Naive thymus-derived CD4-positive, alpha-beta T cell (primary cell): ENCODE measurements around the gene ABT1. TPM values are rescaled to one million over a fixed set of nuclear protein-coding genes. Genes with fewer than 3 reads are reported as not detected.
"Not testable (repeated sequence)": the region's sequence is repeated elsewhere in the genome, so short reads cannot be mapped to it uniquely, and the experiment has no call there.

Source experiments
- ATAC-seq: fragments of 150-1000 bp; cut with Tn5 transposase; 2 replicates; pipeline ENCODE4 v1.10.0; 2021; ENCODE audit warnings: mild to moderate bottlenecking, moderate library complexity
- CTCF ChIA-PET: fragments of 350-600 bp; sonication (Branson Sonifier 250); formaldehyde crosslinking; loops from one replicate; lab custom pipeline; 2021; ENCODE audit warnings: antibody characterized with exemption; lab: Charles Lee
- POLR2A ChIA-PET: fragments of 350-600 bp; sonication (Branson Sonifier 250); formaldehyde crosslinking; loops from one replicate; lab custom pipeline; 2021; ENCODE audit warnings: antibody characterized with exemption, inconsistent platforms; lab: Charles Lee
- DNase-seq, 9 donors: peaks; one replicate each; pipeline versions ENCODE4 v3.0.0 to v3.0.0-alpha.2; 2020 to 2022; ENCODE audit warnings: mixed read lengths in 1 of 9
- H3K27ac ChIP-seq: one replicate; pipeline ENCODE4 v1.7.0; 2013; ENCODE audit warnings: mild to moderate bottlenecking, low read depth, low read length, moderate library complexity
- H3K27me3 ChIP-seq, 2 donors: one replicate each; pipeline ENCODE4 v1.7.0; 2013; ENCODE audit warnings: low read length in 2 of 2, mild to moderate bottlenecking in 2 of 2, moderate library complexity in 2 of 2; ENCODE audit not compliant: control insufficient read depth in 2 of 2, insufficient read depth in 2 of 2
- H3K36me3 ChIP-seq, 3 experiments: 1 replicate in 2 of 3; 2 replicates in 1 of 3; pipeline ENCODE4 v1.7.0; 2013; ENCODE audit warnings: low read length in 3 of 3, mild to moderate bottlenecking in 3 of 3, moderate library complexity in 1 of 3; ENCODE audit not compliant: insufficient read depth in 3 of 3, control insufficient read depth in 2 of 3
- H3K4me1 ChIP-seq, 2 donors: one replicate each; pipeline ENCODE4 v1.7.0; 2013; ENCODE audit warnings: low read length in 2 of 2, mild to moderate bottlenecking in 2 of 2, moderate library complexity in 1 of 2; ENCODE audit not compliant: control insufficient read depth in 2 of 2, insufficient read depth in 2 of 2
- H3K4me3 ChIP-seq: 2 replicates; pipeline ENCODE4 v1.7.0; 2013; ENCODE audit warnings: mild to moderate bottlenecking, low read length
- H3K9me3 ChIP-seq, 3 experiments: 1 replicate in 2 of 3; 2 replicates in 1 of 3; pipeline ENCODE4 v1.7.0; 2013; ENCODE audit warnings: low read length in 3 of 3; ENCODE audit not compliant: control insufficient read depth in 2 of 3
- H3K27ac Mint-ChIP-seq, 9 donors: one replicate each; pipeline ENCODE4 v1.8.0; 2020 to 2022; ENCODE audit warnings: mixed read lengths in 9 of 9, mild to moderate bottlenecking in 8 of 9, moderate library complexity in 5 of 9, inconsistent platforms in 2 of 9
- H3K27me3 Mint-ChIP-seq, 5 donors: one replicate each; pipeline ENCODE4 v1.8.0; 2021 to 2022; ENCODE audit warnings: mixed read lengths in 5 of 5, mild to moderate bottlenecking in 1 of 5
- H3K36me3 Mint-ChIP-seq, 5 donors: one replicate each; pipeline ENCODE4 v1.8.0; 2020 to 2022; ENCODE audit warnings: mixed read lengths in 5 of 5, mild to moderate bottlenecking in 3 of 5, inconsistent platforms in 1 of 5
- H3K4me1 Mint-ChIP-seq, 7 donors: one replicate each; pipeline ENCODE4 v1.8.0; 2020 to 2022; ENCODE audit warnings: mixed read lengths in 7 of 7, mild to moderate bottlenecking in 3 of 7, inconsistent platforms in 1 of 7
- H3K4me3 Mint-ChIP-seq, 10 donors: one replicate each; pipeline ENCODE4 v1.8.0; 2020 to 2022; ENCODE audit warnings: mild to moderate bottlenecking in 10 of 10, mixed read lengths in 10 of 10, moderate library complexity in 6 of 10, inconsistent platforms in 2 of 10
- H3K9me3 Mint-ChIP-seq, 11 donors: one replicate each; pipeline ENCODE4 v1.8.0; 2020 to 2022; ENCODE audit warnings: mixed read lengths in 11 of 11, mild to moderate bottlenecking in 4 of 11, inconsistent platforms in 1 of 11, moderate library complexity in 1 of 11
- intact Hi-C, 2 donors: fragments of 100-400 bp; cut with micrococcal nuclease; formaldehyde crosslinking; loops; one replicate each; pipeline ENCODE4 v1.15.1; 2023
- polyA plus RNA-seq, 2 donors: library from polyadenylated mRNA; unstranded; fragments of 300-500 nt; fragmentation: Illumina TruSeq; gene quantifications; one replicate each; pipeline ENCODE4 v1.2.3, GENCODE V29; 2021
- total RNA-seq, 6 experiments: library from RNA in 5 of 6; stranded (reverse) in 5 of 6; gene quantifications; 1 replicate in 5 of 6; 2 replicates in 1 of 6; pipeline ENCODE4 v1.2.3 and lab custom pipeline; 2021 to 2026

ABT1 gene
- total RNA-seq (10 to 100 TPM; 23.3 to 37.5 (median 35.0) TPM), polyA plus RNA-seq (10 to 100 TPM; 39.4 to 44.8 TPM), total RNA-seq (lab: John Stamatoyannopoulos, UW) (47.9 reads per million, percentile 70 among the genes with 10 or more reads in this experiment)

DNA sequence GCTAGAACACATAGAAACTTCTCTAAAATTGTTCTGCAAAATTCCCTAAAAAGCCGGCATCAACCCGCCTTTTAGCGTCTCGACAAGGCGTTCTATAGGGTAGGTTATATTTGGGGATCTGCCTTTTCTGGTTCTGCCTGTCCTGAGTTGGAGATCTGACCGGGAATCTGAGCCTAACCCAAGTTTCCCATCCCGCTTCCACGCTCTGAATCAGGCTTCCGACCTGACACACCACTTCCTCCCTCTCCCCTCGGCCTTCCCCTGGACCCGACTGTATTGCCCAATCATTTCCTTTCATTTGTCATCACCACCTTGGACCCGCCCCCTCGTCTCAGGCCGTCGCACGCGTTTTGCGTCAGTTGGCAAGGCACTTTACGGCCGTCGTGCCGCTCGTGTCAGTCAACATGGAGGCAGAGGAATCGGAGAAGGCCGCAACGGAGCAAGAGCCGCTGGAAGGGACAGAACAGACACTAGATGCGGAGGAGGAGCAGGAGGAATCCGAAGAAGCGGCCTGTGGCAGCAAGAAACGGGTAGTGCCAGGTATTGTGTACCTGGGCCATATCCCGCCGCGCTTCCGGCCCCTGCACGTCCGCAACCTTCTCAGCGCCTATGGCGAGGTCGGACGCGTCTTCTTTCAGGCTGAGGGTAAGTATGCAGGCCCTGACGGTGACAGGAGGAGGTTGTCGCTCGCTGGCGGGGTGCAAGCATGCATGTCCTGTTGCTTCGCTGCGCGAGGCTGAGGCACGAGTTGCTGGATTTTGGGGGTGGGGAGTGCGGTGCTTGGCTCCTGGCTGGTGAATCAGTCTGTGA is at the start of gene ABT1:
Gene ABT1 (plus strand): TSS at position 375 of the 810 bp plus-strand sequence. CDS start 30 bp downstream, at position 405.
- Histone ChIP-seq H3K27me3 (peaks cover 8 to 14% of the 10 kb centered on the region in 2 donors), H3K4me3 (peak within 1 kb of the TSS; percentile 81), H3K36me3 (peaks cover 6 to 24% (median 18%) of the 10 kb centered on the region in 3 experiments), H3K9me3 (no peaks in the 10 kb centered on the region), H3K4me1 (peaks cover 17 to 22% of the 10 kb centered on the region in 2 donors), H3K27ac (peak within 1 kb of the TSS; percentile 89)
- Mint-ChIP-seq H3K36me3 (peaks cover 0 to 12% (median 9%) of the 10 kb centered on the region in 5 donors), H3K4me1 (peaks cover 5 to 20% (median 10%) of the 10 kb centered on the region in 7 donors), H3K27me3 (peaks cover 3 to 28% (median 16%) of the 10 kb centered on the region in 5 donors), H3K27ac (peak within 1 kb of the TSS in 1 of 9 donors; percentile 92), H3K4me3 (no peak within 1 kb of the TSS), H3K9me3 (no peaks in the 10 kb centered on the region)
- ATAC-seq = peak; percentile 95
- DNase-seq = peak; percentile 87 to 96 (median 95)
- intact Hi-C loops = loop anchor here (1.0 to 10.0 kb wide), 19 partner anchors 24 to 1488 kb away; partner anchors contain the start of genes HMGN4 (in 2 of the 2), BTN3A2 (in 1 of the 2), TRIM38 (in 1 of the 2) and ZNF165 (in 1 of the 2)
- POLR2A ChIA-PET = interaction anchor here (0.6 to 2.9 kb wide), 9 partner anchors 11 to 567 kb away, joined by 3 to 17 read pairs (median 4); a partner anchor contains a TSS
- CTCF ChIA-PET = interaction anchor here (1.4 to 4.0 kb wide), 5 partner anchors 17 to 422 kb away, joined by 4 to 27 read pairs (median 16); no protein-coding TSS in a partner anchor

DNA sequence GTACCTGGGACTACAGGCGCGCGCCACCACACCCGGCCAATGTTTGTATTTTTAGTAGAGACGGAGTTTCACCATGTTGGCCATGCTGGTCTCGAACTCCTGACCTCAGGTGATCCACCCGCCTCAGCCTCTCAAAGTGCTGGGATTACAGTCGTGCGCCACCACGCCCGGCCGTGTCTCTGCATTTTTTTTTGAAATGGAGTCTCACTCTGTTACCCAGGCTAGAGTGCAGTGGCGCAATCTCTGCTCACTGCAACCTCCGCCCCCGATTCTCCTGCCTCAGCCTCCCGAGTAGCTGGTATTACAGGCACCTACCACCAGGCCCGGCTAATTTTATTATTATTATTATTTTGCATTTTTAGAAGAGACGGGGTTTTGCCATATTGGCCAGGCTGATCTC is 49.4 kb upstream of the ABT1 start:
- CTCF ChIA-PET = interaction anchor here (0.6 kb wide), 1 partner anchor 410 kb away, joined by 3 read pairs; no protein-coding TSS in a partner anchor
- POLR2A ChIA-PET = interaction anchor here (0.6 to 4.0 kb wide), 6 partner anchors 9 to 585 kb away, joined by 3 to 13 read pairs (median 3); partner anchors contain the start of gene HMGN4
- H3K9me3 Mint-ChIP-seq, H3K27me3 ChIP-seq, H3K27ac ChIP-seq, ATAC-seq, H3K4me3 ChIP-seq, H3K27me3 Mint-ChIP-seq, DNase-seq, H3K4me1 ChIP-seq, intact Hi-C loops, H3K4me3 Mint-ChIP-seq, H3K9me3 ChIP-seq: not testable (repeated sequence)
- peaks cover 0 to 23% (median 9%) of the 10 kb centered on the region in 5 donors for H3K36me3 Mint-ChIP-seq
- peak overlapping the region in 2 of 9 donors; percentile 19 to 35 for H3K27ac Mint-ChIP-seq
- peaks cover 5 to 17% (median 6%) of the 10 kb centered on the region in 3 experiments for H3K36me3 ChIP-seq
- H3K4me1 Mint-ChIP-seq = peaks cover 11 to 33% (median 27%) of the 10 kb centered on the region in 7 donors

DNA sequence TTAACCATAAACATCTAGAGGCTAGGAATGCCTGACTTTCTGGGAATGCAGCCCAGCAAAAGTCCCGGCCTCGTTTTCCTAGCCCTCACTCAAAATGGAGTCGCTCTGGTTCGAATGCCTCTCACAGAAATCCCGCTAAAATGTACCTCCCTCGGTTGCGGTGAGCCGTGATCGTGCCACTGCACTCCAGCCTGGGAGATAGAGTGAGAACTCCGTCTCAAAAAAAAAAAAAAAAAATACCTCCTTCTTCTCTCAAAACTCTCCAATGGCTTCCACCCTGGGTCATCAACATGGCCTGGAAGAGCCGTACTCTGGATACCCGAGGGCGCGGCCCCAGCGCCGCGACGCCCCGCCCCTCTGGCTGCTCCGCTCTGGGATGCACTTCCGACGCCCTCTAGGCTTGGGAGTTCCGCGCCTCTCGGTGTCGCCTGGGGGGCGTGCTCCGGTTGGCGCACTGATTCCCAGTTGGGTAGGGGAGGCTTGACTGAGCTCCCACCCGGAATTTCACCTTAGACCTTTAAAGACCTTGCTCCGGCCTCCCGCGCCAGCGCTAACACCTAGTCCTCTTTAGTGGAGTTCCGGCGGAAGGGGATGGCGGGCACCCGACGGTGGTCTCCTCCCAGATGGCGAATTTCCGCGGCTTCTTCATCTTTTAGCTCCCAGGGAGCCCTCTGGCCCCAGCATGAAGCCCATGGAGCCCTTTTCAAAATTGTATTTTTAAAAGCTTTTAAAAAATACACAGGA is 46.3 kb upstream of the ABT1 start:
- peaks cover 8 to 21% (median 15%) of the 10 kb centered on the region in 7 donors for H3K4me1 Mint-ChIP-seq
- intact Hi-C loops = no loop called here
- no peaks in the 10 kb centered on the region for H3K27me3 ChIP-seq
- H3K4me3 ChIP-seq = peak overlapping the region; percentile 76
- H3K36me3 Mint-ChIP-seq = peaks cover 0 to 11% (median 2%) of the 10 kb centered on the region in 5 donors
- peak overlapping the region; percentile 56 for H3K27ac ChIP-seq
- H3K9me3 Mint-ChIP-seq = peaks cover 0 to 4% (median 0%) of the 10 kb centered on the region in 11 donors
- peaks cover 0 to 2% (median 0%) of the 10 kb centered on the region in 5 donors for H3K27me3 Mint-ChIP-seq
- DNase-seq (peak in 4 of 9 donors; percentile 28 to 67 (median 36)), ATAC-seq (peak; percentile 33)
- peak overlapping the region in 7 of 9 donors; percentile 60 to 86 (median 75) for H3K27ac Mint-ChIP-seq
- peak overlapping the region in 9 of 10 donors; percentile 88 to 95 (median 91) for H3K4me3 Mint-ChIP-seq
- POLR2A ChIA-PET = interaction anchor here (0.7 to 5.5 kb wide), 5 partner anchors 15 to 187 kb away, joined by 3 to 101 read pairs (median 3); partner anchors contain the start of genes BTN1A1 and HMGN4
- CTCF ChIA-PET = interaction anchor here (0.7 to 1.9 kb wide), 3 partner anchors 10 to 209 kb away, joined by 3 to 8 read pairs (median 4); no protein-coding TSS in a partner anchor
- no peaks in the 10 kb centered on the region for H3K9me3 ChIP-seq
- H3K4me1 ChIP-seq = peaks cover 7 to 18% of the 10 kb centered on the region in 2 donors
- peaks cover 0 to 5% (median 0%) of the 10 kb centered on the region in 3 experiments for H3K36me3 ChIP-seq

DNA sequence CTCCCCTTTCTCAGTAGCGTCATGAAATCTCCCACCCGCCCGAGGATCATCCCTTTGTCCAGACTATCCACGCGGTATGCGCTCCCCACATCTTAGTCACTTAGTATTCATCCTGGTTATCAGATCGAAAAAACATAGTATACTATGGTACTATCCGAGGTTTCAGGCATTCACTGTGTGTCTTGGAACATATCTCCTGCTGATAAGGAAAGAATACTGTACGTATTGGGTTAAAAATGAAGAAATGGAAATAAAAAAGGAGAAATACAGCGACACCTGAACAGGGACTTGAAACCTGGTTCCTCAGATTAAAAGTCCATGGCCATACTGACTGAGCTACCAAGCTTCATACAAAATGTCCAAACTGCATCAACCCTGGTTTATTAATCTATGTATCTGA is 44.5 kb upstream of the ABT1 start:
- peak overlapping the region; percentile 75 for H3K4me3 ChIP-seq
- no peak overlapping the region for H3K27ac Mint-ChIP-seq
- H3K36me3 ChIP-seq = no peaks in the 10 kb centered on the region
- H3K4me1 ChIP-seq = peaks cover 7 to 18% of the 10 kb centered on the region in 2 donors
- H3K9me3 Mint-ChIP-seq = peaks cover 0 to 4% (median 0%) of the 10 kb centered on the region in 11 donors
- no peaks in the 10 kb centered on the region for H3K27me3 ChIP-seq
- peaks cover 0 to 2% (median 0%) of the 10 kb centered on the region in 5 donors for H3K27me3 Mint-ChIP-seq
- H3K9me3 ChIP-seq = no peaks in the 10 kb centered on the region
- peaks cover 12 to 33% (median 24%) of the 10 kb centered on the region in 7 donors for H3K4me1 Mint-ChIP-seq
- no peaks in the 10 kb centered on the region for H3K36me3 Mint-ChIP-seq
- H3K27ac ChIP-seq = no peak overlapping the region
- DNase-seq (no peak), ATAC-seq (no peak)
- no peak overlapping the region for H3K4me3 Mint-ChIP-seq
- POLR2A ChIA-PET = interaction anchor here (0.7 to 6.4 kb wide), 7 partner anchors 11 to 211 kb away, joined by 3 to 101 read pairs (median 5); partner anchors contain the start of gene HMGN4
- intact Hi-C loops = no loop called here
- CTCF ChIA-PET = interaction anchor here (1.5 to 1.9 kb wide), 2 partner anchors 15 to 16 kb away, joined by 4 to 8 read pairs; no protein-coding TSS in a partner anchor

DNA sequence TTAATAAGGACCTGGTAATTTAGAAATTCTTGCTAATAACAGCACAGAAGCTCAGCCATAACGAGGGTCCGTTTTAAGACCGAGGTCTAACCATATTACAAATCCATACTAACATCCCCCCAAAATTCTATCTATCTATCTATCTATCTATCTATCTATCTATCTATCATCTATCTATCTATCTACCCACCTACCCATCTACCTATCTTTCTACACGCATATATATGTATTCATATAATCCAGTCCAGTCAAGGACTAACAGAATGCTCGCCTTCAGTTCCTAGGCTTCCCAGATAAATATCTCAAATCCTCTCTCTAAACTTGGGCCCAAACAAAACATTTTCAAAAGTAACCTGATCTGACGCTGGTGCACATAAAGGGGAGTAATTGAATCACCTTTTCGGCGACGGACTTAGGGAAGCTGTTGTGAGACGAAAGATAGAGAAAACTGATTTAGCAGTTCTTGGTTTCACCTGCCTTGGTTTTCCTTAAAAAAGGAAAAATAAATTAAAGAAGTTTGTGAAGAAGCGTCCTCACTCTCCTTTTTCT is 44.0 kb upstream of the ABT1 start:
- Mint-ChIP-seq H3K4me3 (no peak overlapping the region), H3K4me1 (peaks cover 12 to 35% (median 24%) of the 10 kb centered on the region in 7 donors), H3K27me3 (peaks cover 0 to 2% (median 0%) of the 10 kb centered on the region in 5 donors), H3K9me3 (peaks cover 0 to 4% (median 0%) of the 10 kb centered on the region in 11 donors), H3K27ac (no peak overlapping the region), H3K36me3 (no peaks in the 10 kb centered on the region)
- Histone ChIP-seq H3K27me3 (no peaks in the 10 kb centered on the region), H3K27ac (peak overlapping the region; percentile 65), H3K4me1 (peaks cover 7 to 18% of the 10 kb centered on the region in 2 donors), H3K36me3 (no peaks in the 10 kb centered on the region), H3K9me3 (no peaks in the 10 kb centered on the region), H3K4me3 (peak overlapping the region; percentile 75)
- DNase-seq (no peak), ATAC-seq (no peak)
- ChIA-PET POLR2A (interaction anchor here (0.7 to 6.4 kb wide), 16 partner anchors 11 to 1285 kb away, joined by 3 to 101 read pairs (median 3); partner anchors contain the start of gene HMGN4), CTCF (interaction anchor here (0.8 to 1.9 kb wide), 4 partner anchors 8 to 16 kb away, joined by 3 to 8 read pairs (median 4); no protein-coding TSS in a partner anchor)
- intact Hi-C loops = loop anchor here (1.0 kb wide), 8 partner anchors 8 to 230 kb away; partner anchors contain the start of genes ABT1 (in 1 of the 2) and HMGN4 (in 1 of the 2)
